Lung (tissue), 12 donors: ENCODE measurements around the gene OR2A25. TPM values are rescaled to one million over a fixed set of nuclear protein-coding genes. Genes with fewer than 3 reads are reported as not detected.

Source experiments
- ATAC-seq: fragments of 200-7000 bp; cut with Tn5 transposase; one replicate; pipeline ENCODE4 v1.9.1; 2020; ENCODE audit warnings: moderate number of reproducible peaks; ENCODE audit not compliant: insufficient read depth, low FRiP score
- DNase-seq, 3 donors: peaks; one replicate each; pipeline ENCODE4 v3.0.0-alpha.2; 2013 to 2017
- H3K27ac ChIP-seq, 2 donors: one replicate each; pipeline ENCODE4 v1.5.1; 2013; ENCODE audit warnings: mild to moderate bottlenecking in 2 of 2, moderate library complexity in 2 of 2, control low read depth in 1 of 2, inconsistent platforms in 1 of 2, low read depth in 1 of 2, low read length in 1 of 2
- H3K27me3 ChIP-seq, 3 donors: one replicate each; pipeline ENCODE4 v1.5.1; 2013; ENCODE audit warnings: low read length in 2 of 3; ENCODE audit not compliant: control insufficient read depth in 3 of 3, insufficient read depth in 3 of 3
- H3K36me3 ChIP-seq, 4 donors: one replicate each; pipeline ENCODE4 v1.5.1; 2013; ENCODE audit warnings: low read length in 4 of 4, mild to moderate bottlenecking in 1 of 4, moderate library complexity in 1 of 4; ENCODE audit not compliant: control insufficient read depth in 4 of 4, insufficient read depth in 4 of 4
- H3K4me1 ChIP-seq, 5 donors: one replicate each; pipeline ENCODE4 v1.5.1; 2013; ENCODE audit warnings: low read length in 5 of 5, mild to moderate bottlenecking in 2 of 5, moderate library complexity in 1 of 5; ENCODE audit not compliant: control insufficient read depth in 5 of 5, insufficient read depth in 5 of 5
- H3K4me3 ChIP-seq: one replicate; pipeline ENCODE4 v1.5.1; 2013; ENCODE audit warnings: mild to moderate bottlenecking, control low read depth, moderate library complexity
- H3K9ac ChIP-seq, 2 donors: one replicate each; pipeline ENCODE4 v1.5.1; 2013; ENCODE audit warnings: low read length in 2 of 2, control low read depth in 1 of 2; ENCODE audit not compliant: insufficient read depth in 1 of 2
- H3K9me3 ChIP-seq, 4 donors: one replicate each; pipeline ENCODE4 v1.5.1; 2013; ENCODE audit warnings: low read length in 3 of 4, mild to moderate bottlenecking in 1 of 4, moderate library complexity in 1 of 4; ENCODE audit not compliant: control insufficient read depth in 4 of 4, insufficient read depth in 3 of 4
- CTCF ChIP-seq: IDR thresholded peaks from 2 replicates; pipeline ENCODE4 v1.5.1; 2012; ENCODE audit warnings: mild to moderate bottlenecking; ENCODE audit errors: control extremely low read depth, extremely low read depth
- WGBS, 2 donors: extraction: QIAGEN DNeasy Blood & Tissue Kit; methylation state at CpG; one replicate each; pipeline ENCODE4 v1.1.7; 2013; 5-methylcytosine and 5-hydroxymethylcytosine counted together
- polyA plus RNA-seq, 2 donors: library from polyadenylated mRNA; stranded (reverse); fragments of 200-250 nt; gene quantifications; one replicate each; pipeline ENCODE4 v1.2.1, GENCODE V29; 2013
- total RNA-seq, 2 donors: library from RNA; depleted of rRNA in 1 of 2; stranded (reverse); fragments of >200 nt in 1 of 2; gene quantifications; one replicate each; pipeline ENCODE4 v1.2.1, GENCODE V29; 2014 to 2021
- donor health status: control.
- donor health status: control.
- donor health status: Bipolar disorder and iron deficiency.
- donor health status: healthy.
- donor health status: DM: yes; HTN: yes; CAD: no.

The OR2A25 gene
- total and polyA plus RNA-seq, 4 donors = not detected

DNA sequence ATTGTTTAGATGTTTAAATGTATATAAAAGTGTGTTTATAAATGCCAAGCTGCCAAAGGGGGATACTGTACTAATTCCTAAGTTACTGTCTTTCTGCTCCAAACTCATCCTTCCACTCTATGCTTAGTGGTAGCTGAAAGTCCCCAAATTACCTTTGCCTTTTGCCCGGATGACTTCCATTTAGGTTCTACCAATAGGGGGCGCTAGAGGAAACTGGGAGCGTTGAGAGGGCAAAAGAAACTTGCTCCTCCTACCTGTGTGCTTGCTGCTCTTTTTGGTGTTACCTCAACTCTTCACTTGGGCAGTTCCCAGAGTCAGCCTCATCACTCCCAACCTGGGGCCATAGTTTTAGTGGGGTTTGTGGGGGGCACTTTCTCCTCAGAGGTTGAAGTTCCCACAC, 5.9 kb upstream of the OR2A25 start:
- no peak overlapping the region for H3K27ac ChIP-seq
- peaks cover 0 to 8% (median 0%) of the 10 kb centered on the region in 4 donors for H3K9me3 ChIP-seq
- TF ChIP-seq CTCF = no peak
- H3K27me3 ChIP-seq = peaks cover 0 to 3% (median 0%) of the 10 kb centered on the region in 3 donors
- WGBS, 2 donors = 47 to 56% methylated on average over 3 of the region's 3 CpGs
- DNase-seq = no peak
- no peaks in the 10 kb centered on the region for H3K36me3 ChIP-seq
- no peak overlapping the region for H3K9ac ChIP-seq
- no peak overlapping the region for H3K4me3 ChIP-seq
- H3K4me1 ChIP-seq = peaks cover 0 to 7% (median 0%) of the 10 kb centered on the region in 5 donors
- ATAC-seq = no peak

GRCh38 chr7:144069953-144070352, 342 bp downstream of the OR2A25 start:
- H3K9ac ChIP-seq = no peak overlapping the region
- no peaks in the 10 kb centered on the region for H3K9me3 ChIP-seq
- H3K4me1 ChIP-seq = no peaks in the 10 kb centered on the region
- H3K27me3 ChIP-seq = peaks cover 0 to 11% (median 0%) of the 10 kb centered on the region in 3 donors
- DNase-seq (no peak), ATAC-seq (no peak)
- H3K4me3 ChIP-seq = no peak overlapping the region
- WGBS, 2 donors = 80 to 81% methylated on average over 2 of the region's 2 CpGs
- H3K27ac ChIP-seq = no peak overlapping the region
- no peak for TF ChIP-seq CTCF
- no peaks in the 10 kb centered on the region for H3K36me3 ChIP-seq

- Histone ChIP-seq H3K4me1 (no peaks in the 10 kb centered on the region), H3K27me3 (peaks cover 0 to 12% (median 0%) of the 10 kb centered on the region in 3 donors), H3K36me3 (no peaks in the 10 kb centered on the region), H3K27ac (no peak overlapping the region), H3K9ac (no peak overlapping the region), H3K4me3 (no peak overlapping the region), H3K9me3 (no peaks in the 10 kb centered on the region)
- 94% methylated on average over 8 of the region's 8 CpGs for WGBS, 2 donors
- no peak for ATAC-seq
- TF ChIP-seq CTCF = no peak
- DNase-seq = no peak
Measured at GRCh38 chr7:144074374-144074773, 4.8 kb downstream of the OR2A25 start.

DNA sequence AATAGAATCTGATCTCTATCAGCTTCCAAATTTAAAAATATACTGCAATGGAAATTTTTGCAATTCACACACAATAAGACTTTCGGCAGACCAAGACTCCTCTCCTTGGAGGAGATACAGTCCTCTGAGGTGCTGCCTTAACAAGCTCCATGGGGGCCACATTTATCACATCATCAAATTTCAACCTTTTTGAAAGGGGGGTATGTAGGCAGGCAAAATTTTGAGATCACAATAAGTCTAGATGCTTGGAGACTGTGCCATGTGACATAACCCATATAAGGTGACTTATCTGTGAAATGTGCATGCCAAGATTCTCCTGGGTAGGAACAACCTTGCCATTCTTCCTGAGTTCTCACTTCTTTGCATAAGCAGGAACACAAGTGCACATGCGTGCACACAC, 16.4 kb downstream of the OR2A25 start, which contains the start of gene OR2A12:
Gene OR2A12 (plus strand): TSS at position 301 of the 400 bp plus-strand sequence. CDS start 8,830 bp downstream, outside the sequence.
- DNase-seq (no peak), ATAC-seq (no peak)
- WGBS, 2 donors = 87% methylated on average over 2 of the region's 2 CpGs
- no peak within 1 kb of the TSS for H3K4me3 ChIP-seq
- H3K9ac ChIP-seq = no peak within 1 kb of the TSS
- H3K9me3 ChIP-seq = no peaks in the 10 kb centered on the region
- H3K36me3 ChIP-seq = no peaks in the 10 kb centered on the region
- peaks cover 0 to 35% (median 0%) of the 10 kb centered on the region in 3 donors for H3K27me3 ChIP-seq
- no peak within 1 kb of the TSS for H3K27ac ChIP-seq
- no peak for TF ChIP-seq CTCF
- H3K4me1 ChIP-seq = peaks cover 0 to 3% (median 0%) of the 10 kb centered on the region in 5 donors
